HepG2 (cell line): ENCODE results near the gene MRPL51. TPM values are rescaled to one million over a fixed set of nuclear protein-coding genes. Genes with fewer than 3 reads are reported as not detected.

Experiments
- KIAA2018 ChIP-seq: sonication (generic); formaldehyde crosslinking; IDR thresholded peaks from 2 replicates; pipeline ENCODE4 v1.5.0; 2020; ENCODE audit warnings: mild to moderate bottlenecking, missing genetic modification reagents, borderline replicate concordance
- MLLT10 ChIP-seq: sonication (generic); formaldehyde crosslinking; IDR thresholded peaks from 2 replicates; pipeline ENCODE4 v1.4.0; 2020; ENCODE audit warnings: missing genetic modification reagents
- ZNF431 ChIP-seq: sonication (generic); formaldehyde crosslinking; IDR thresholded peaks from 2 replicates; pipeline ENCODE4 v1.9.0; 2022; ENCODE audit warnings: missing genetic modification reagents, low read depth, mild to moderate bottlenecking, borderline replicate concordance
- polyA plus RNA-seq, 8 experiments: library from polyadenylated mRNA; depleted of rRNA in 3 of 8; stranded (reverse) in 7 of 8; unstranded in 1 of 8; fragments of >200 nt; fragmentation: Illumina TruSeq in 4 of 8; extraction: Trizol in 4 of 8; gene quantifications; 2 replicates each; pipeline versions ENCODE4 v1.2.1 to v1.2.3, GENCODE V29; 2011 to 2016; ENCODE audit warnings: low read depth in 4 of 8, missing spikeins in 1 of 8, mixed read lengths in 1 of 8; ENCODE audit not compliant: insufficient read depth in 1 of 8
- total RNA-seq, 5 experiments: library from RNA; depleted of rRNA; stranded (reverse); fragments of >200 nt; fragmentation: Illumina TruSeq; extraction: Trizol; gene quantifications; 2 replicates each; pipeline ENCODE4 v1.2.3, GENCODE V29; 2016; ENCODE audit warnings: low read depth in 1 of 5
- TF ChIP-seq, protein P1 (sequence below), 2 experiments: fragments of 450-650 bp in 1 of 2; sonication (generic) in 1 of 2; formaldehyde crosslinking; IDR thresholded peaks; 2 replicates each; pipeline versions ENCODE4 v1.5.0 to v1.8.0; 2020 to 2022; ENCODE audit warnings: mild to moderate bottlenecking in 1 of 2, missing genetic modification reagents in 1 of 2

MRPL51 gene
- total and polyA plus RNA-seq, 2 of the 13 experiments (the other 11 are each of a cell fraction or from before 2014, with no cell fraction given), result 64.8 to 278 TPM

- TF ChIP-seq KIAA2018 (CRISPR knock-in tag) (no peak), MLLT10 (CRISPR knock-in tag) (no peak), ZNF431 (CRISPR knock-in tag) (no peak)
- TF ChIP-seq, protein P1, sequence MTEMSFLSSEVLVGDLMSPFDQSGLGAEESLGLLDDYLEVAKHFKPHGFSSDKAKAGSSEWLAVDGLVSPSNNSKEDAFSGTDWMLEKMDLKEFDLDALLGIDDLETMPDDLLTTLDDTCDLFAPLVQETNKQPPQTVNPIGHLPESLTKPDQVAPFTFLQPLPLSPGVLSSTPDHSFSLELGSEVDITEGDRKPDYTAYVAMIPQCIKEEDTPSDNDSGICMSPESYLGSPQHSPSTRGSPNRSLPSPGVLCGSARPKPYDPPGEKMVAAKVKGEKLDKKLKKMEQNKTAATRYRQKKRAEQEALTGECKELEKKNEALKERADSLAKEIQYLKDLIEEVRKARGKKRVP (CRISPR knock-in tag; IDR thresholded peaks at IDR 0.05), result no peak
Observed at GRCh38 chr12:6526766-6527525, 33.9 kb upstream of the MRPL51 start (continued).
